T-helper 1 cell treated with Interleukin-12 subunit alpha and Interleukin-12 subunit beta and Interleukin-4 antibody, amounts not matched to agents 30 μg/mL and 1 μg/mL, for 36 hours (primary cell): ENCODE measurements around the gene SERHL2.
"Not testable (repeated sequence)": the region's sequence is repeated elsewhere in the genome, so short reads cannot be mapped to it uniquely, and the experiment has no call there.

Source experiments
- H3K27ac Mint-ChIP-seq: one replicate; pipeline ENCODE4 v1.8.0; 2021; ENCODE audit warnings: mild to moderate bottlenecking, mixed read lengths
- H3K27me3 Mint-ChIP-seq: one replicate; pipeline ENCODE4 v1.8.0; 2021; ENCODE audit warnings: low read depth, mixed read lengths
- H3K36me3 Mint-ChIP-seq: one replicate; pipeline ENCODE4 v1.8.0; 2021; ENCODE audit warnings: low read depth, mixed read lengths
- H3K4me1 Mint-ChIP-seq: one replicate; pipeline ENCODE4 v1.8.0; 2021; ENCODE audit warnings: low read depth, mixed read lengths
- H3K4me3 Mint-ChIP-seq: one replicate; pipeline ENCODE4 v1.8.0; 2021; ENCODE audit warnings: mild to moderate bottlenecking, moderate library complexity, mixed read lengths
- H3K9me3 Mint-ChIP-seq: one replicate; pipeline ENCODE4 v1.8.0; 2021; ENCODE audit warnings: mixed read lengths

SERHL2 gene, protein sequence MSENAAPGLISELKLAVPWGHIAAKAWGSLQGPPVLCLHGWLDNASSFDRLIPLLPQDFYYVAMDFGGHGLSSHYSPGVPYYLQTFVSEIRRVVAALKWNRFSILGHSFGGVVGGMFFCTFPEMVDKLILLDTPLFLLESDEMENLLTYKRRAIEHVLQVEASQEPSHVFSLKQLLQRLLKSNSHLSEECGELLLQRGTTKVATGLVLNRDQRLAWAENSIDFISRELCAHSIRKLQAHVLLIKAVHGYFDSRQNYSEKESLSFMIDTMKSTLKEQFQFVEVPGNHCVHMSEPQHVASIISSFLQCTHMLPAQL

GRCh38 chr22:42553475-42554361 lies at the start of gene SERHL2:
Gene SERHL2 (plus strand): TSS chr22:42553956. CDS start chr22:42554021, 65 bp downstream.
- Mint-ChIP-seq H3K27me3 (no peaks in the 10 kb centered on the region), H3K4me1 (peaks cover 11% of the 10 kb centered on the region), H3K9me3 (no peaks in the 10 kb centered on the region), H3K4me3 (peak within 1 kb of the TSS; percentile 82), H3K27ac (peak within 1 kb of the TSS; percentile 36), H3K36me3 (no peaks in the 10 kb centered on the region)

- not testable (repeated sequence) for H3K9me3 Mint-ChIP-seq, H3K36me3 Mint-ChIP-seq, H3K4me3 Mint-ChIP-seq, H3K4me1 Mint-ChIP-seq, H3K27me3 Mint-ChIP-seq, H3K27ac Mint-ChIP-seq
These were observed 45.3 kb upstream of the SERHL2 start for GRCh38 chr22:42508327-42508974.

DNA sequence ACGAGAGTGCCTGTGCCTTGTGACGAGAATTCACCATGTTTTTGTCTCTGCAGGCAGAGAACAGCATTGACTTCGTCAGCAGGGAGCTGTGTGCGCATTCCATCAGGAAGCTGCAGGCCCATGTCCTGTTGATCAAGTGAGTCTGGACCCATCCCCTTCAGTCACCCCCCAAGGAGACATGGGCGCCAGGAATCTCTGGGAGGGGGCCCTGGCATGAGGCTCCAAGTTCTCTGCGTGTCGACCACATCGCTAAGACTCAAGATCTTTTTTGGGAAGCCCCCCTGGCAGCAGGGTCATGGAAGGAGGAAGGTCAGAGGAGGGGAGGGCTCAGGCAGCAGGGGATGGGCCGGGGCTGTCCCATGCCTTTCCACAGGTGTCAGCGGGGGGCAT lies 44.8 kb upstream of the SERHL2 start:
- H3K4me1 Mint-ChIP-seq, H3K27me3 Mint-ChIP-seq, H3K27ac Mint-ChIP-seq, H3K36me3 Mint-ChIP-seq, H3K9me3 Mint-ChIP-seq, H3K4me3 Mint-ChIP-seq: not testable (repeated sequence)

- H3K27ac Mint-ChIP-seq = no peak overlapping the region
- H3K36me3 Mint-ChIP-seq = peaks cover 6% of the 10 kb centered on the region
- no peaks in the 10 kb centered on the region for H3K9me3 Mint-ChIP-seq
- H3K27me3 Mint-ChIP-seq = no peaks in the 10 kb centered on the region
- no peaks in the 10 kb centered on the region for H3K4me1 Mint-ChIP-seq
- no peak overlapping the region for H3K4me3 Mint-ChIP-seq
These were observed 44.2 kb upstream of the SERHL2 start for GRCh38 chr22:42509548-42509947.

DNA sequence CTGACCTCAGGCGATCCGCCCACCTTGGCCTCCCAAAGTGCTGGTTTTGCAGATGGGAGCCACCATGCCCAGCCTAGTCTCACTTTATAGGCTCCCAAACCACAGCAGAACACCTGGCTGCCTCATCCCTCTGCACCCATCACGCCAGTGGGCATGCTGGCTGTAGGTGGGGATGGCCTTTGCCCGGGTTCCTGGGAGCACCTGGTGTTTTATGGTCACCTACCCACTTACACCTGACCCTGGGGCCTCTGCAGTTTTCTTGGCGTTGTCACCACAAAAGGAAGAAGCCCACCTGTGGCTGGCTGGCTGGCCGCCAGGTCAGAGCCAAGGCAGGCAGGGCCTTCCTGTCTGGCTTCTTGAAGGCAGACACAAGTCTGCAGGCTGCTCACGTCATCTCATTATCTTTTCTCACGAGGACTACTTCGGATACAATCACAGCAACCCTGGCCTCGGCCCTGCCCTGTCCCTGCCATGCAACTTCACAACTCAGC lies 42.3 kb upstream of the SERHL2 start:
- peaks cover 6% of the 10 kb centered on the region for H3K36me3 Mint-ChIP-seq
- no peaks in the 10 kb centered on the region for H3K27me3 Mint-ChIP-seq
- no peaks in the 10 kb centered on the region for H3K4me1 Mint-ChIP-seq
- H3K27ac Mint-ChIP-seq = no peak overlapping the region
- no peaks in the 10 kb centered on the region for H3K9me3 Mint-ChIP-seq
- no peak overlapping the region for H3K4me3 Mint-ChIP-seq

DNA sequence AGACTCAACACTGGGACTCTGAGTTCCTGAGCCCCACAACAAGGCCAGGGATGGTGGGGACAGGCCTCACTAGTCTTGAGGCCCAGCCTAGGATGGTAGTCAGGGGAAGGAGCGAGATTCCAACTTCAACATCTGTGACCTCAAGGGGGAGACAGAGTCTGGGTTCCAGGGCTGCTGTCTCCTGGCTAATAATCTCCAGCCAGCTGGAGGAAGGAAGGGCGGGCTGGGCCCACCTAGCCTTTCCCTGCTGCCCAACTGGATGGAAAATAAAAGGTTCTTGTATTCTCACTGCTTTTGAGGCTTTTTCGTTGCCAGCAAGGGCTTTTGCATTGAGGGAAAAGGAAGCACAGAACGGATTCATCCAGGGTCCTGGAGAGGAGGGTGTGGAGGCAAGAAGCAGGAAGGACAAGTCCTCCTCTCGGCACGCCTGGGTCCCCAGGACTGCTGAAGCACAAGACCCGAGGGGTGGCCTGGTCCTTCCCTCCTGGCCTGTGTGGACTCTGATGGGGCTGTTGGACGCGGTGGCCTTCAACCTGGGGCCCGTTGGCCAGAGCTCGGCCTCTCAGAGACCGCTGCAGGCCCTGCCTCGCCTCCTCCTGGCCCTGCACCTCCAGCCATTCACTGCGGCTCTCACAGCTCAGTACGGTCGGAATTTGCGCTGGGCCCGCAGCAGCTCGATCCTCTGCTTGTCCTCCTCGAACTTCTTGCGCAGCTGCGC lies 41.3 kb upstream of the SERHL2 start:
- H3K4me3 Mint-ChIP-seq, H3K27ac Mint-ChIP-seq, H3K27me3 Mint-ChIP-seq, H3K9me3 Mint-ChIP-seq, H3K36me3 Mint-ChIP-seq, H3K4me1 Mint-ChIP-seq: not testable (repeated sequence)

- not testable (repeated sequence) for H3K36me3 Mint-ChIP-seq, H3K4me1 Mint-ChIP-seq, H3K27me3 Mint-ChIP-seq, H3K27ac Mint-ChIP-seq, H3K9me3 Mint-ChIP-seq, H3K4me3 Mint-ChIP-seq
These were observed 39.4 kb upstream of the SERHL2 start for GRCh38 chr22:42514331-42514730.

- H3K4me3 Mint-ChIP-seq, H3K4me1 Mint-ChIP-seq, H3K9me3 Mint-ChIP-seq, H3K27me3 Mint-ChIP-seq, H3K27ac Mint-ChIP-seq, H3K36me3 Mint-ChIP-seq: not testable (repeated sequence)
These were observed 38.5 kb upstream of the SERHL2 start for GRCh38 chr22:42515304-42515703.

DNA sequence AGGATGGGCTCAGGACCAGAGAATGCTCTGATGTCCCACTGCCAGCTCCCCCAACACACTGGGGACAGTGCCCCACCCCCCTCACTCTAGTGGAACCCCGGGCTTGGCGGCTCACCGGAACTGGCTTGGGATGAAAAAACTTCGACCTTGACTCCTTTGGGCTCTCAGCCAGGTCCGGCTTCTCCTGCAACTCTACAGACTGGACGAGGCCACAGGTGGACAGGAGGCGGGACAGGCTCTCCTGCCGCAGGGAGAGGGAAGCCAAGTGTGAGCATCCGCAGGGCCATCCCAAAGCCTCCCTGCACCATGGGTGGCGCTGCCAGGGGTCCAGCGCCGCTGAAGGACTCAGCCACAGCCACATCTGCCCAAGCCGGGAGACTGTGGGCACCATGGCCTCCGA lies 37.9 kb upstream of the SERHL2 start:
- H3K4me1 Mint-ChIP-seq = peaks cover 9% of the 10 kb centered on the region
- H3K27ac Mint-ChIP-seq = no peak overlapping the region
- H3K9me3 Mint-ChIP-seq = no peaks in the 10 kb centered on the region
- no peak overlapping the region for H3K4me3 Mint-ChIP-seq
- peaks cover 4% of the 10 kb centered on the region for H3K36me3 Mint-ChIP-seq
- no peaks in the 10 kb centered on the region for H3K27me3 Mint-ChIP-seq

GRCh38 chr22:42517103-42517502 lies 36.7 kb upstream of the SERHL2 start:
- not testable (repeated sequence) for H3K9me3 Mint-ChIP-seq, H3K4me3 Mint-ChIP-seq, H3K27me3 Mint-ChIP-seq, H3K36me3 Mint-ChIP-seq, H3K27ac Mint-ChIP-seq, H3K4me1 Mint-ChIP-seq

DNA sequence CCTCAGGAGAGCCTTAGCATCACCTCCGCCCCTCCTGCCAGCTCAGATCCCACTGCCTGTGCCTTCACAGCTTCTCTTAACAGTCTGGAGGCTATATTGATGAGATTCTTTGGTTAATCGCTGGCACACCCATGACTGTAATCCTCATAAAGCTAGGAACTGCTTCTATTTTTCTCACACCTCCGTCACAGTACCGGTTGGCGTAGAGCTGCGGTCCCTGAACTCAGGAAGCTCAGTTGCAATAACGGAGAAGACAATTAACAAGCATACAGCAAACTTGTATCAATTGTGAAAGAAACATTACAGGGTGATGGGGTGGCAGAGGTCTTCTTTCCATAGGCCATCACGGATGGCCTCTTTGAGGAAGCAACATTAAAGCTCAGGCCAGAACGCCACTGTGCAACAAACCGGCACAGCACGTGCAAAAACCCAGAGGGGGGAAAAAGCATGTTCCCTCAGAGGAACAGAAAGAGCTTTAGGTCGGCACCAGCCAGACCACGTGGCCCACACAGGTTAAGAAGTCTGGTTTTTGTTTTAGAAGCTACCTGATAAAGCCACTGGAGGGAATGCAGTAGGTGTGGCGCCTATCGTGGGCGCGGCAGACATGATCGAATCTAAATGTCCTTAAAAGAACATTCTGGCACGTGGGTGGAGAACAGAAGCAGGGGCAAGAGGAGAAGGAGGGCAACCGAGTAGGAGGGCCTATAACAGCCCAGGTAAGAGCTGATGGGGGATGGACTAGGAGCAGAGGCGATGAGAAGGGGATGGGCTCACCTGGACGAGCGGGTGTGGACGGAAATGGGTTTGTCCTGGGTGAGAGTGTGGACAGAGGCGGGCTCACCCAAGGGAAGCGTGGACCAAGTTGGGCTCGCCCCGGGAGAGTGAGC lies 34.9 kb upstream of the SERHL2 start:
- not testable (repeated sequence) for H3K36me3 Mint-ChIP-seq, H3K4me1 Mint-ChIP-seq, H3K9me3 Mint-ChIP-seq, H3K27me3 Mint-ChIP-seq
- Mint-ChIP-seq H3K27ac (peak overlapping the region; percentile 95), H3K4me3 (peak overlapping the region; percentile 98)

GRCh38 chr22:42519525-42520401 lies 34.0 kb upstream of the SERHL2 start, which contains the start of gene RRP7A:
Gene RRP7A (minus strand): TSS chr22:42519796. CDS start chr22:42519786, 10 bp downstream.
- Mint-ChIP-seq H3K4me1 (peaks cover 9% of the 10 kb centered on the region), H3K4me3 (peak within 1 kb of the TSS; percentile 98), H3K36me3 (no peaks in the 10 kb centered on the region), H3K9me3 (no peaks in the 10 kb centered on the region), H3K27ac (peak within 1 kb of the TSS; percentile 95), H3K27me3 (no peaks in the 10 kb centered on the region)

- H3K36me3 Mint-ChIP-seq = no peaks in the 10 kb centered on the region
- no peaks in the 10 kb centered on the region for H3K9me3 Mint-ChIP-seq
- H3K27me3 Mint-ChIP-seq = no peaks in the 10 kb centered on the region
- H3K4me1 Mint-ChIP-seq = peaks cover 9% of the 10 kb centered on the region
- peak overlapping the region; percentile 36 for H3K27ac Mint-ChIP-seq
- peak overlapping the region; percentile 49 for H3K4me3 Mint-ChIP-seq
These were observed 32.6 kb upstream of the SERHL2 start for GRCh38 chr22:42521228-42521546.
